Caki2 (cell line): ENCODE measurements around the gene RBBP8. TPM values are rescaled to one million over a fixed set of nuclear protein-coding genes. Genes with fewer than 3 reads are reported as not detected.

Source experiments
- DNase-seq: peaks from one replicate; pipeline ENCODE4 v3.0.0-alpha.2; 2015; ENCODE audit warnings: low read depth
- in situ Hi-C: cut with HindIII; loops from 2 replicates; pipeline ENCODE4 v1.10.0; 2016; ENCODE audit warnings: low sequenced_read_pairs, low pct_unique_long_range_greater_than_20kb, mixed read lengths
- total RNA-seq: library from RNA; depleted of rRNA; stranded (reverse); fragments of >200 nt; shearing (Covaris generic); gene quantifications from 2 replicates; pipeline ENCODE4 v1.2.3, GENCODE V29; 2014; ENCODE audit warnings: low replicate concordance

The RBBP8 gene
- total RNA-seq, 1 experiment from 2014 or later = 17.0 TPM

DNA sequence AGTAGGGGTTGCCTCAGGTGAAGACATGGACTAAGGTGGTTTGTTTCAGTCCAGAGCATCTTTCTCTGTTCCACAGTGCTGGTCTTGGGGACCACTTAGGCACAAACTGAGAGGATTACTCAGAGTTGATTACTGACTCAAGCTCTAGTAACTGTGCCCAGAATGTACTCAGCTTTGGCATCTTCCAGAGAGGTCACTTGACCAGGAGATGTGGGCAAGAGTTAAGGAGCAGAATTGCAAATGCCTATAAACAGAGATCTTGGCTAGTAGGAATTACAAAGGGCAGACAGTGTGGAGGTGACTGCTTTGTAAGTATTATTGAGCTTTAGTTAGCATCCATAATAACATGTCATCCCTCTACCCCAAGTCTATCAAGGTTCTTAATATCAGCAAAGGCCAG lies 109.0 kb downstream of the RBBP8 start:
- DNase-seq = no peak
- in situ Hi-C loops = no loop called here

DNA sequence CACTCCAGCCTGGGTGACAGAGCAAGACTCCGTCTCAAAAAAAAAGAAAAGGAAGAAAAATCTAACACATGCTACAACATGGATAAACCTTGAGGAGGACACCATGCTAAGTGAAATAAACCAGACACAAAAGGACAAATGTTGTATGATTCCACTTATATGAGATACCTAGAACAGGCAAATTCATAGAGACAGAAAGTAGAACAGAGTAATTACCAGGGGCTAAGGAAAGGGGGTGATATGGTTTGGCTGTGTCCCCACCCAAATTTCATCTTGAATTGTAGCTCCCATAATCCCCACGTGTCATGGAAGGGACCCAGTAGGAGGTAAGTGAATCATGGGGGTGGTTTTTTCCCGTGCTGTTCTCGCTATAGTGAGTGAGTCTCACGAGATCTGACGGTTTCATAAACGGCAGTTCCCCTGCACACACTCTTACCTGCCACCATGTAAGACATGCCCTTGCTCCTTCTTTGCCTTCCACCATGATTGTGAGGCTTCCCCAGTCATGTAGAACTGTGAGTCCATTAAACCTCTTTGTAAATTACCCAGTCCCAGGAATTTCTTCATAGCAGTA lies 110.8 kb downstream of the RBBP8 start:
- DNase-seq = no peak
- in situ Hi-C loops = no loop called here

DNA sequence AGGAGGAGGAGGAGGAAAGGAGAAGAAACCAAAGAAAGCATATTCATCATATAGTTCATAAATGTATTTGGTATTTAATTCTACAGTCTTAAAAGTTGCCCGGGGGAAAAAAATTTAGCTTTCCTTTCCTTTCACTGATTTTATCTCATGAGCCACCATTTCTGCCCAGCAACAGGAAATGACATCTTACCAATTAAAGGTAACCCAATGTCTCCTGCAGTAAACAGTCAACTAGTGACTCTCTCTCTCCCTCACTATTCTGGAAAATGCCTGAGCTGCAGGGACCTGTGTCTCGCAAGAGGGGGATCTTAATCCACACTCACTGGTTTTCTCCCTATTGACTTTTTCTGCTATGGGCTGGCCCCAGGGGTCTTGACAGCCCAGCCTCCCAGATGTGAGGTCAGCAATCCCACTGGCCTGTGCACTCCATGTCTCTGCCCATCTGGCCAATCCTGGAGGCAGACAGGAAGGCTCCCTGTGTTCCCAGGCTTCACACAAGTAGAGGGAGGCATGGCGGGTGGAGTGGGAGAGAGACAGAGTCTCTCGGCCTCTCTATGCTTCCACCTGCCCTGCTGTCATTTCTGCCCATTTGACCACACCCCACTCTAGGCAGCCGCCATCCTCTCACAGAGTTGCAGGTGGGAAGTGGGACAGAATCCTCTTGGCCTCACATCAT lies 116.7 kb downstream of the RBBP8 start:
- no peak for DNase-seq
- in situ Hi-C loops = no loop called here

DNA sequence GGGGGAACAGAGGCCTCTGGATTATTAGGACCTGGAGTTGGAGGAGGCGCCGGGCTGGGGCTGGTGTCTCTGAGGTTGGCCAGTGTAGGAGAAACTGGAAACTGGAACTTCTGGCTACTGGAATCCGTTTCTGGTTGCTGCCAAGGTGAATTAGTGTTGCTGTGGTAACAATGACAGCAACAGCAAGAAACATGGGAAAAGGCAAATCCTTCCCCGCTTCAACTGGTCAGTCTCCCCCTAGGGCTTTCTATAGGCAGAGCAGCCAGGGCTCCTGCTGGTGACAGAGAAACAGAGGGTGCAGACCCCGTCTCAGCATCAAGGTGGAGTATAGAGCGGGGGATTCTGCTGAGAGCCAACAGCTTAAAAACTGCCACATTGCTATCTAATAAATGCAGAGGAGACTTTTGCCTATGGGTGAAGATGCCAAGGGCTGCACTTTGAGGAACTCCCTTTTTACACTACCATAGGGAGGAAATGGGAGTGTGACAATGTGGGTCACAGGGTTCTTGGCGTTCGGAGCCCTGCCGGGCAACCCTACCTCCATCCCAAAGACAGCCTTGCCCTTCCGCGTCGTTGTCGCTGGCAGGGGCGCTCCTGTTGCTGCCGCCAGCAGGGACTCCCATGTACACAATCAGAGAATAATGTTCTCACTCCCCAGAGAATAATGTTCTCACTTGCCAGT lies 120.8 kb downstream of the RBBP8 start:
- in situ Hi-C loops = no loop called here
- DNase-seq = peak; percentile 7

DNA sequence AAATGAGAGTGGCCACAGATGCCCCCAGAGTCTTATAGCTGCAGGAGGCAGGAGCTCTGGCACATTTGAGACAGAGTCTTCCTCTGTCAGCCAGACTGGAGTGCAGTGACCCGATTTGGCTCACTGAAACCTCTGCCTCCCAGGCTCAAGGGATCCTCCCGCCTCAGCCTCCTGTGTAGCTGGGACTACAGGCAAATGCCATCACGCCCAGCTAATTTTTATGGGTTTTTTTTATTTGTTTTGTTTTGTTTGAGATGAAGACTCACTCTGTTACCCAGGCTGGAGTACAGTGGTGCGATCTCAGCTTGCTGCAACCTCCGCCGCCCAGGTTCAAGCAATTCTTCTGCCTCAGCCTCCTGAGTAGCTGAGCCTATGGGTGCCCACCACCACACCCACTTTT lies 121.4 kb downstream of the RBBP8 start:
- no peak for DNase-seq
- in situ Hi-C loops = no loop called here

DNA sequence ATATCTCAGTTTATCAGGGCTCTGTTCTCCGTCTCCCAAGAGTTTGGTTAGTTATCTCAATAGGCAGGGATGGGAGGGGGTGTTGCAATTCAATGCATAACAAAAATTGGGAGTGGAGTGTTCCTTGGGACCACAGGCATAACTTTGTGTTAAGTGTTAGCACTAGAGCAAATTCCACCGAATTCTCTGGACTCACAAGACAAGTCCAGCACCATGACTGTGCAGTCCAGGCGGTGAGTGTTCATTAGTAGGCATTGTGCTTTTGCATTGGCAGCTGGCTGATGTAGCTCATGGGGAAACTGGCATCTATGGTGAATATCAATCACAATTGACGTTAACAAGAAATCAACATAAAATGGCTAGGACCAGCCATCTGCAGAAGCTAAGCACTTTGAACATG lies 123.2 kb downstream of the RBBP8 start:
- in situ Hi-C loops = no loop called here
- DNase-seq = no peak

DNA sequence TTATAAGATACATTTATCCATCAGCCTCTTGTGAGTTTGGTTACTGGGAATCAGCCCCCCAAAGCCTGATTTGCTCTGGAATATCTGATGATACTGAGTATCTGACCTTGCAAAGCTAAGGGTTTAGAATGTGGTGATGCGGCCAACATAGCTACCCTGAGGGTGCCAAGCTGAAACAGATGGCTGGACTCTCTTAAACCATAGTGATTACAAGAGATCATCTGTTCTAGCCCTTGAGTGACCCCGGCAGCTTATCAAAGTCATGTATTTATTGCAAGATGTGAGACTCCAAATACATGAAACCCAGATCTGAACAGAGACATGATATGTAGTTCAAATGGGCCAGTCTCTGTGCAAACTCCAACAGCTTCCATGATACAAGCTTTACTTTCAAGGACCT lies 124.0 kb downstream of the RBBP8 start:
- in situ Hi-C loops = no loop called here
- DNase-seq = no peak

DNA sequence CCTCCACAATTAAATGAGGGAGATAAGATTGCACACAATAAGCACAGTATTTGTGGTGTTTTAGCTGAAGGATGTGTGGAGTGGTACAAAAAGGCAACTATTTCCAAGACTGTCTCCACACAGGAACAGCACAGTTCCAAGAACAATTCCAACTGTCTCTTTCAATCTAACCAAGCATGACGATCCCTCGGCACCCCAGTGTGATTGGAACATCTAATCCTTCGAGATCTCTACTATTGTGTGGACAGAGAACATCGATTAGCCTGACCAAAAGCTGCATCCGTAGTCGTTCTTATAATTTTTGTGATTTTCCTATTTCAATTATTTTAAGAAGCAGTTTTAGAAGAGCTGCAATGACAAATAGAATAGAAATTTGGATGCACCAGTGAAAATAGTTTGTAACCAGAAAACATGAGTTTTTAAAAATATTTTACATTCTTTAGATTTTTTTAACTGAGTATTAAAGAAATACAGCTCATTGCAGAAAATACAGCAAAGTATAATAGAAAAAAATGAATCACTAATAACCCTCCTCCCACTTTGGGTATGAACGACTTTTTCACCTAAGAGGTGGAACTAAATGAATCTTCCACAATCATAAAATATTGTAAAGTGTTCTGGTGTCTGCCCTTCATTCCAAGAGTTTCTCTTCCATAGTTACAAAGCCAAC lies 125.8 kb downstream of the RBBP8 start:
- in situ Hi-C loops = no loop called here
- no peak for DNase-seq

DNA sequence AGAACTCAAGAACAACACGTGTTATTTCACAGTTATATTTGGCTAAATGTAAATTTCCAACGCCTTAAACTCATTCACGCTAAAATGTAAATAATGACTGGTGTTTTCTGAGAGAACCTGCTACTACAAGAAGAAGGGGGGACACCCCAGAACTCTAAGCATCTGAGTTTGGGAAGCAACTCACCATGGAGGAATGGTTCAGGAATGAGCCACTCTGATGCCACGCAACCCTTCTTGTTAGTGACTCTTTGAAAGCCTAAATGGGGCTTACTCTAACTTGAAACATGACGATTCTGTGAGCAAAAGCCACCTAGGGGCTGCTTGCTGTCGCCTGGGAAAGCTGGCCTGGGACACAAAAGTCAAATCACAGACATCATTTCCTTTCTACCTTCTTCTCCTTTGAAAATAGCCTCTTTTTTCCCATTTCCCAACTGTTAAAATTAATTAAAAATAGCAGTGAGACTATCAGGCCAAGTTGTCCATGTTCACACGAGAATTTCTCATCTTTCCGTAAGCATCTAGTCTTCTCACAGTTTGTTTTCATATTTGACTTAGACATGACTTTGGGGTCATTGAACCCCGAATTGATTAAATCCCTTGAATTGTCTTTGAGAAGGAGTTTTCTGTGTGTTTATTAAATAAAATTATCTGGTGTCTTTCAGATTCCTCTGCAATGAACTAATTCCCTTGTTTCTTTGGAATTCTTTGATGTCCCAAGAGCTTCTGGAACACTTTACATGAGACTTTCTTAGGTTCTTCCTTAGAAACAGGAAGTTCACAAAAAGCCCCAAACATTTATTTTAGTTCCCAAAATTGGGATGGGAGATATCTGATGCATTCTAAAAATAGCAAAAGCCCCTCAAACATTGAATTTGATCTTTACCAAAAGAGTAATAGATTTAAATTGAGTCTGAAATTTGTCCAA lies 126.7 kb downstream of the RBBP8 start:
- in situ Hi-C loops = no loop called here
- no peak for DNase-seq

DNA sequence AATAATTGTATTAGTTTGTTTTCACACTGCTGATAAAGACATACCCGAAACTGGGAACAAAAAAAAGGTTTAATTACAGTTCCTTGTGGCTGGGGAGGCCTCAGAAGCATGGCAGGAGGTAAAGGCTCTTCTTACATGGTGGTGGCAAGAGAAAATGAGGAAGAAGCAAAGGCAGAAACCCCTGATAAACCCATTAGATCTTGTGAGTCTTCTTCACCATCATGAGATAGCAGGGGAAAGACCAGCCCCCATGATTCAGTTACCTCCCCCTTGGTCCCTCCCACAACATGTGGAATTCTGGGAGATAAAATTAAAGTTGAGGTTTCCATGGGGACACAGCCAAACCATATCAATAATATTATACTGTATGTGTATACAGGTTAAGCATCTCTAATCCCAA lies 128.9 kb downstream of the RBBP8 start:
- in situ Hi-C loops = no loop called here
- no peak for DNase-seq

DNA sequence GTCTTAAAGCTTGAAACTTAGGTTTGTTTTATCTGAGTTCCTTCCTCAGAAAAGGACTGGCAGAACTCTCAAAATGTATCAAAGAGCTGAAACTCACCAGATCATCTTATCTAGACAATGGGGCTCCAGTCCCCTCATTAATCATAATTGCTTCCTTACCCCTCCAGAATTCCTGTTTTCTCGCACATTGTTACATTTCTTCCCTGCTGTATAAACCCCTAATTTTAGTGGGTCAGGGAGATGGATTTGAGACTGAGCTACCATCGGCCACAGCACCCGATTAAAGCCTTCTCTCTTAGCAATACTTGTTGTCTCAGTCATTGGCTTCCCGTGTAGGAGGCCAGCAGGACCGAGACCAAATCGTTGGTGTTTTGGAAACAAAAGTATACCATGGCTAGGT lies 130.4 kb downstream of the RBBP8 start:
- no peak for DNase-seq
- in situ Hi-C loops = no loop called here

DNA sequence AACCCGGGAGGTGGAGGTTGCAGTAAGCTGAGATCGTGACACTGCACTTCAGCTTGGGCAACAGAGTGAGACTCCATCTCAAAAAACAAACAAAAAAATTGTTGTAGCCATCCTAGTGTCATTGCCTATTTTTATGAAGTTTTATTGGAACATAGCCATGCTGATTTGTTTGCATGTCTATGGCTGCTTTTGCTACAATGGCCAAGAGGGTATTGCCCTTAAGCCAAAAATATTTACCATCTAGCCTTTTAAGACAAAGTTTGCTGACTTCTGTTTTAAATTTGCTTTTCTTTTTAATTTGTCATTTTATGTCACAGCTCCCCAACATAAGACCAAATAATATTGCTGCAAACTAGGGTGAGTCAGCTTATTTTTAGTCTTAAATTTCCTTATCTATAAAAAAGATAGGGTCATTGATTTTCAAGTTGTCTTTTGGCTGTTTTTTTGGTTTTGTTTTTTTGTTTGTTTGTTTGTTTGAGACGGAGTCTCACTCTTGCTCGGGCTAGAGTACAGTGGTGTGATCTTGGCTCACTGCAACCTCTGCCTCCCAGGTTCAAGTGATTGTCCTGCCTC lies 132.2 kb downstream of the RBBP8 start:
- DNase-seq = no peak
- in situ Hi-C loops = no loop called here

DNA sequence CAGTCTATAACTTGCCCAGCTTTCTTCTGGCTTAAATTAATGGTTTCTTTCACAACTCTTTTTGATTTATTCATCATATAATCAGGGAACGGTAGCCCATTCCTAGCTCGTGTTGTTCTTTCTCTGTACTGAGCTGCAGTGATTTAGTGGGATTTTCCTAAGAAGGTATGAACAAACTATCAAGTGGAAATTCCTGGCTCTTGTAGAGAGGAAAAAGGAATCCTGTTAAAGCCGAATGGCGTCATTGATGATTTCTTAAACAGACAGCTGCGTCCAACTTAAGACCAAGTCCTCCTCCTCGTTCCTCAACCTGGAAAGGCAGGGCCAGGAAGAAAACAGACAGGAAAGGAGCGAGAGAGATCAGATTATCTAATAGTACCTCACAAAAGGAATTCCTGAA lies 132.9 kb downstream of the RBBP8 start:
- DNase-seq = no peak
- in situ Hi-C loops = no loop called here

DNA sequence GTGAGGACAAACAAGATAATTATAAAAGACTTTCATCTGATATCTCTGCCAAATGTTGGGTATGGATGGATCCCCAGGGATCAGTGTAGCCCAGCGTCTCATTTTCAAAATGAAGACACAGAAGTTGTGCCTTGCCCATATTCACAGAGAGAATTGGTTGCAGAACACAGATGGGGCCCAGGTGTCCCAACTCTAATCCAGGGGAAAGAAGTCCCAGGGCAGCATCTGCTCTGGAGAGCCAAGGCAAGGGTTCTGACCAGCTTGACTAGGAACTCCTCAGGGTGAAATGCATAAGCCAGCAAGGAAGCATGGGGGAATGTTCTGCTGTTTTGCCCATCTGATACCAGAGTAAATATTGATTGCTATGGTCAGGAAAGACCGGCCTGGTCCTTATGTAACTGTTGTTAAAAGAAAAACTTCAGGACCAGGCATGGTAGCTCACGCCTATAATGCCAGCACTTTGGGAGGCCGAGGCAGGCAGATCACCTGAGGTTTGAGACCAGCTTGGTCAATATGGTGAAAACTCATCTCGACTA lies 133.4 kb downstream of the RBBP8 start:
- in situ Hi-C loops = no loop called here
- DNase-seq = no peak

DNA sequence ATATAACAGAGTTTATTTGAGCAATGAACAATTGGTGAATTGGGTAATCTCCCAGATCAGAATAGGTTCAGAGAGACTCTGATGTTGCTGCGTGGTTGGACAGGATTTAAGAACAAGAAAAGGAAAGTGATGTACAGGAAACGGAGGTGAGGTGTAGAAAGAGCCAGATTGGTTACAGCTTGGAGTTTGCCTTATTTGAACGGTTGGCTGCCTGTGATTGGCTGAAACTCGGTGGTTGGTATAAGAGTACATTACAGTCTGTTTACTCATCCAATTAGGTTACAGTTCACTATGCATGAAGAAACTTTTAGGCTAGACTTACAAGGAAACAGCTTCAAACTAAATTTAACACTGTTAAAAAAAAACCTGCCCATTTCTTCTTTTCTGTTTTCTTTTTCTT lies 134.1 kb downstream of the RBBP8 start:
- peak; percentile 26 for DNase-seq
- in situ Hi-C loops = no loop called here

DNA sequence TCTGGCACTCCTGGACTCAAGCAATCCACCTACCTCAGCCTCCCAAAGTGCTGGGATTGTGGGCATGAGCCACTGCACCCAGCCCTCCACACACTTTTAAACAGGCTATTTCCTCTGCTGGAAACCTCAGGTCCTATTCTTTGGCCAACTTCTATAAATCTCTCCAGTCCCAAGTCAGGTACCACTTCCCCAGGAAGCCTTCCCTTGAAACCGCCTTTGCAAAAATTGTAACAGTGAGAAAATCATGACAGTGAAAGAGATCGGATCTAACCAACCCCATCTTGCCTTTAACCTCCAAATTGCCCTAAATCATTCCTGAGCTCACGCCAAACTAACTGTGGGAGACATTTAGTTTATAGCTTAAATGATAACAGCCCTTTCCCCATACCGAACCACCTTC lies 134.9 kb downstream of the RBBP8 start:
- in situ Hi-C loops = no loop called here
- DNase-seq = no peak

DNA sequence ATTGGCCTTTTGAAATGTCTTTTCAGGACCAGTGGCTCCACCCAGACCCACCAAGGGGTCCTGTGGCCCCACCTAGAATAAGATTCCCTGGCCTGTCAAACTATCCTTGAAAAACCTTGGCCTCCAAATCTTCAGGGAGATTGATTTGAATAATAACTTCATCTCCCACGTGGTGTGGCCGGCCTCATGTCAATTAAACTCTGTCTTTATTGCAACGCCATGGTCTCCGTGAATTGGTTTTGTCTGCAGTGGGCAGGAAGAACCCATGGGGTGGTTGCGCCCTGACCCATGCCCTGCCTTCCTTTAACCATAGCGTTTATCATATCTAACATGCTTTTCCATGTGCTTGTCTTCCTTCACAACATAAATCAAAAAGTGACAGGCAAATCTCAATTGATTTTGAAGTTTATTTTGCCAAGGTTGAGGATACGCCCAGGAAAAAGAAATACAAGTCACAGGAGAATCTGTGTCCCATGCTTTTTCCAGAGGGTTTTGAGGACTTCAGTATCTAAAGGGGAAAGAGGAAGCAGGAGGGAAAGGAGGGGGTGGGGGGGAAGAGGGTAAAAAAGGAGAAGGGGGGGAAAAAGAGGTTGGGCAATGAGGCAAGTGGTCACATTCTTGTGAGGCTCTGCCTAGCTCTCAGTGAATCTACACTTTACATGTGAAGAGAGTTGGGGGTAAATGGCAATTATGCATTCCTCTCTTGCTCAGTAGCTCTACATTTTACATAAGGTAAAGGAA lies 135.6 kb downstream of the RBBP8 start:
- no peak for DNase-seq
- in situ Hi-C loops = no loop called here
